ENCODE measurements around the gene TJAP1. TPM values are rescaled to one million over a fixed set of nuclear protein-coding genes. Genes with fewer than 3 reads are reported as not detected.

The TJAP1 gene
- total RNA-seq, 1 donor from 2014 or later = 45.3 TPM

DNA sequence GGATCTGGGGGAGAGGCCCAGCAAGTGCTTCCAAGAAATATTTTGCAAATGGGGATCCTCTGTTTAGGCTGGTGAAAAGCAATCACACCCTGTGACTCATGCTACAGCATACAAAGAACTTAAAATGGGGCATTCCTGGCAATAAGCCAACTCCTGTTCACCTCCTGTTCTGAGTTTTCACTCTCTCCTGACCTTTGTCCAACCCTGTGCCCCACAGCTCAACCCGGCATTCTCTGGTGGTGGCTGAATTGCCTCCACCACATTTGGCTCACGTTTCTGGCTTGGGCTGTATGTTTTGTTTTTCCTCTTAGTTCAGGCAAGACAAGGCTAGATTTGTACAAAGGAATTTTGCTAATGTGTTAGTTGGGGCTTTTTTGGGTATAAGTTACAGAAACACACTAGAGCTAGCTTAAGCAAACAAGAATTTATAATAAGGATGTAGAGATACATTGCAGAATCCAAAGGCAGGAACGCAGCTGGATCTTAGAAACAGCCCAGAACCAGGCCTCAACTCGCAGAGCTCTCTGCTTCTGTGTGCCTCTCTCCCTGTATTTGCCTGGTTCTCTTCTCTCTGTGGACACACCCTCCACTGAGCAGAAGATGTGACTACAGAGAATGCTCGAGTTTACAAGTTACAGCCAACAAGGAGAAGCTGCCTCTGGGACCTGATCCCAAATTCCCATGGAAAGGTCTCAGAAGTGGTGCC lies 40.6 kb upstream of the TJAP1 start:
- Mint-ChIP-seq H3K9me3 (no peaks in the 10 kb centered on the region), H3K4me3 (no peak overlapping the region), H3K27ac (no peak overlapping the region), H3K4me1 (no peaks in the 10 kb centered on the region), H3K27me3 (no peaks in the 10 kb centered on the region), H3K36me3 (ENCODE audit: low read depth) (peaks cover 45% of the 10 kb centered on the region)
- no peak for DNase-seq
- CTCF ChIA-PET = no interaction called here
- TF ChIP-seq, protein P1, sequence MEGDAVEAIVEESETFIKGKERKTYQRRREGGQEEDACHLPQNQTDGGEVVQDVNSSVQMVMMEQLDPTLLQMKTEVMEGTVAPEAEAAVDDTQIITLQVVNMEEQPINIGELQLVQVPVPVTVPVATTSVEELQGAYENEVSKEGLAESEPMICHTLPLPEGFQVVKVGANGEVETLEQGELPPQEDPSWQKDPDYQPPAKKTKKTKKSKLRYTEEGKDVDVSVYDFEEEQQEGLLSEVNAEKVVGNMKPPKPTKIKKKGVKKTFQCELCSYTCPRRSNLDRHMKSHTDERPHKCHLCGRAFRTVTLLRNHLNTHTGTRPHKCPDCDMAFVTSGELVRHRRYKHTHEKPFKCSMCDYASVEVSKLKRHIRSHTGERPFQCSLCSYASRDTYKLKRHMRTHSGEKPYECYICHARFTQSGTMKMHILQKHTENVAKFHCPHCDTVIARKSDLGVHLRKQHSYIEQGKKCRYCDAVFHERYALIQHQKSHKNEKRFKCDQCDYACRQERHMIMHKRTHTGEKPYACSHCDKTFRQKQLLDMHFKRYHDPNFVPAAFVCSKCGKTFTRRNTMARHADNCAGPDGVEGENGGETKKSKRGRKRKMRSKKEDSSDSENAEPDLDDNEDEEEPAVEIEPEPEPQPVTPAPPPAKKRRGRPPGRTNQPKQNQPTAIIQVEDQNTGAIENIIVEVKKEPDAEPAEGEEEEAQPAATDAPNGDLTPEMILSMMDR (IDR thresholded peaks at IDR 0.05) = no peak
- POLR2A ChIA-PET = interaction anchor here (0.7 to 2.1 kb wide), 2 partner anchors 9 to 41 kb away, joined by 4 to 9 read pairs; partner anchors contain the start of gene ABCC10
- intact Hi-C loops (cut with micrococcal nuclease) = no loop called here
- ATAC-seq (ENCODE audit: low read depth) = no peak

DNA sequence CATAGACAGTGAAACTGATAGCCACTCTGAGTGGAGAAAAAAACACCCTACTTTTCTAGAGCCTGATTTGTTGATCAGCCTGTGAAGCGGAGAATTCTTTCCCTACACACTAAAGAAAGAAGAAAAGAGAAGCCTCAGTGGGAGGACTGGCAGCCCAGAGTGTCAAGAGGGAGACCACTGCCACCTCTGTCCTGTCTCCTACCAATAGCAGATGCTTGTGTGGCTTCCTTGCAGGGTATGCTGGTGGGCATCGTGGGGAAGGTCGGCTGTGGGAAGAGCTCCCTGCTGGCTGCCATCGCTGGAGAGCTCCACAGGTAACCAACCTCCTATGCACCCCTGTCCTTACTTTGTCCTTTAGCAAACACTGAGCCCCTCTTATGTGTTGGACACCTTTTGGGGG lies 39.7 kb upstream of the TJAP1 start:
- ATAC-seq (ENCODE audit: low read depth) (no peak), DNase-seq (no peak)
- Mint-ChIP-seq H3K4me1 (no peaks in the 10 kb centered on the region), H3K36me3 (ENCODE audit: low read depth) (peaks cover 46% of the 10 kb centered on the region), H3K27me3 (no peaks in the 10 kb centered on the region), H3K27ac (no peak overlapping the region), H3K4me3 (no peak overlapping the region), H3K9me3 (no peaks in the 10 kb centered on the region)
- intact Hi-C loops (cut with micrococcal nuclease) = no loop called here
- CTCF ChIA-PET = no interaction called here
- TF ChIP-seq, protein P1 (IDR thresholded peaks at IDR 0.05) = no peak
- POLR2A ChIA-PET = interaction anchor here (2.1 kb wide), 1 partner anchor 10 kb away, joined by 9 read pairs; the partner anchor contains the start of gene ABCC10

DNA sequence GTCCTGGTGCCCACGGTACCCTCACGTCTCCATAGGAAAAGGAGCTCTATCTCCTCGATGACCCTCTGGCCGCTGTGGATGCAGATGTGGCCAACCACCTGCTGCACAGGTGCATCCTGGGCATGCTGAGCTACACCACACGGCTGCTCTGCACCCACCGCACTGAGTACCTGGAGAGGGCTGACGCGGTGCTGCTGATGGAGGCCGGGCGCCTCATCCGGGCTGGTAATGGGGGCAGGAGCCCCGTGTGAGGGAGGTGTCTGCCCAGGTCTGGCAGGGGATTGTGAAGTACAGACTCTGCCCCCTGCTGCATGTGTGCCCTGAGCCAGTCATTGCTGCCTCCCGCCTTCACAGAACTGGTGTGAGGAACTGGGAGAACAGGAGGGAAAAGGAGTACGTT lies 34.4 kb upstream of the TJAP1 start:
- no peaks in the 10 kb centered on the region for H3K4me1 Mint-ChIP-seq
- intact Hi-C loops (cut with micrococcal nuclease) = no loop called here
- no peak overlapping the region for H3K27ac Mint-ChIP-seq
- no peak for ATAC-seq (ENCODE audit: low read depth)
- no peak for DNase-seq
- CTCF ChIA-PET = interaction anchor here (1.3 kb wide), 1 partner anchor 45 kb away, joined by 3 read pairs; no protein-coding TSS in a partner anchor
- H3K27me3 Mint-ChIP-seq = no peaks in the 10 kb centered on the region
- no peaks in the 10 kb centered on the region for H3K9me3 Mint-ChIP-seq
- H3K36me3 Mint-ChIP-seq (ENCODE audit: low read depth) = peaks cover 57% of the 10 kb centered on the region
- TF ChIP-seq, protein P1 (IDR thresholded peaks at IDR 0.05) = no peak
- POLR2A ChIA-PET = no interaction called here
- no peak overlapping the region for H3K4me3 Mint-ChIP-seq

DNA sequence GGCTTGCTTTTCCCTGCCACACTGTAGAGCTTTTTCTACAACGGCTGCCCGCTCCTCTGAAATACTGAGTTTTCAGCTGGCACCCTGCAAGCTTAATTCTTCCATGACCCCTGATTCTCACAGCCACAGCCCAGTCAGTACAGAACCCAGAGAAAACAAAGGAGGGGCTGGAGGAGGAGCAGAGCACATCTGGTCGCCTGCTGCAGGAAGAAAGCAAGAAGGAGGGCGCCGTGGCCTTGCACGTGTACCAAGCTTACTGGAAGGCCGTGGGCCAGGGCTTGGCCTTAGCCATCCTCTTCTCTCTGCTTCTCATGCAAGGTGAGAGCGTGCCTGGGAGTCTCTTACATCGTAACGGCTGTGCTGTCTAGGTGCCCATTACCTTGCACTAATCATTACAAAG lies 33.3 kb upstream of the TJAP1 start:
- intact Hi-C loops (cut with micrococcal nuclease) = no loop called here
- H3K4me1 Mint-ChIP-seq = no peaks in the 10 kb centered on the region
- ATAC-seq (ENCODE audit: low read depth) = no peak
- H3K4me3 Mint-ChIP-seq = no peak overlapping the region
- no peaks in the 10 kb centered on the region for H3K9me3 Mint-ChIP-seq
- no peaks in the 10 kb centered on the region for H3K27me3 Mint-ChIP-seq
- TF ChIP-seq, protein P1 (IDR thresholded peaks at IDR 0.05) = no peak
- no peak for DNase-seq
- ChIA-PET CTCF (interaction anchor here (1.3 kb wide), 1 partner anchor 46 kb away, joined by 3 read pairs; no protein-coding TSS in a partner anchor), POLR2A (interaction anchor here (0.5 to 1.0 kb wide), 2 partner anchors 14 to 73 kb away, joined by 3 to 7 read pairs; partner anchors contain the start of genes POLR1C and YIPF3)
- H3K27ac Mint-ChIP-seq = no peak overlapping the region
- peaks cover 65% of the 10 kb centered on the region for H3K36me3 Mint-ChIP-seq (ENCODE audit: low read depth)

DNA sequence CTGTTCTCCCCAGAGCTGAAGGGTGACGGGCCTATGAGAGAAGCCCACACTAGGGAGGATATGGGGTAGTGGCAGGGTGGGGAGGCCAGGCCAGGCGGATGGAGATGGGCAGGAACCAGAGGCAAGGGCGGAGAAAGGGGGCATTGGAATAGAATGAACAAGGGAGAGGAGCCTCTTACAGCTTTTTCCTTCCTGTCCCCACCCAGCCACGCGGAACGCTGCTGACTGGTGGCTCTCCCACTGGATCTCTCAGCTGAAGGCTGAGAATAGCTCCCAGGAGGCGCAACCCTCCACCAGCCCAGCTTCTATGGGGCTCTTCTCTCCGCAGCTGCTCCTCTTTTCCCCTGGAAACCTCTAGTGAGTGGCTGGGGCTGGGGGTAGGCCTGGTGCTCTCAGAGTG lies 32.8 kb upstream of the TJAP1 start:
- Mint-ChIP-seq H3K9me3 (no peaks in the 10 kb centered on the region), H3K27ac (no peak overlapping the region), H3K4me3 (no peak overlapping the region), H3K4me1 (no peaks in the 10 kb centered on the region), H3K36me3 (ENCODE audit: low read depth) (peaks cover 70% of the 10 kb centered on the region), H3K27me3 (no peaks in the 10 kb centered on the region)
- ChIA-PET POLR2A (interaction anchor here (1.0 kb wide), 1 partner anchor 72 kb away, joined by 3 read pairs; the partner anchor contains the start of genes POLR1C and YIPF3), CTCF (no interaction called here)
- DNase-seq (no peak), ATAC-seq (ENCODE audit: low read depth) (no peak)
- intact Hi-C loops (cut with micrococcal nuclease) = no loop called here
- TF ChIP-seq, protein P1 (IDR thresholded peaks at IDR 0.05) = no peak

Data from activated B cell treated with CpG ODN at 0.5 μM for 24 hours (primary cell).